HG02870 (cell line): ENCODE results near the gene NR5A1.

ENCODE experiments used
- ATAC-seq: cut with Tn5 transposase; IDR thresholded peaks from one replicate; pipeline ENCODE4 v1.9.1; 2021; ENCODE audit warnings: mild to moderate bottlenecking, moderate library complexity; ENCODE audit not compliant: unreplicated experiment

The NR5A1 gene

DNA sequence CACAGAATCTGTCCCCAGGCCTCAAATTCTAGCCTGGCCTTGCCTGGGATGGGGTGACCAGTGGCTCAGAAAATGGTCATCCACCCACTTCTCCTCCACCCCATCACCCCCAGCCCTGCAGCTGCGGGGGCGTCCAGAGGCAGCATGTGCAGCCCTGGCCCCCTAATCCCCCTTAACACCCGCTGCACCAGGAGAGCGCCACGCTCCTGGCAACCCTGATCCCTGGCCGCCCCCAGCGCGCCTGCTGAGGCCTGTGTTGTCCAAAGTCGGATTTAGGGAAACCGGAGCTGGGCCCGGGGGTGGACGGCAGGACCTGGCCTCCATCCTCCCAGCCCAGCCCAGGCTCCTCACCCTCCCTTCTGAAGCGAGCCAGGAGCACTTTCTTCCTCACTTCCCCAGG is 22.0 kb downstream of the NR5A1 start:
- ATAC-seq, result no peak

DNA sequence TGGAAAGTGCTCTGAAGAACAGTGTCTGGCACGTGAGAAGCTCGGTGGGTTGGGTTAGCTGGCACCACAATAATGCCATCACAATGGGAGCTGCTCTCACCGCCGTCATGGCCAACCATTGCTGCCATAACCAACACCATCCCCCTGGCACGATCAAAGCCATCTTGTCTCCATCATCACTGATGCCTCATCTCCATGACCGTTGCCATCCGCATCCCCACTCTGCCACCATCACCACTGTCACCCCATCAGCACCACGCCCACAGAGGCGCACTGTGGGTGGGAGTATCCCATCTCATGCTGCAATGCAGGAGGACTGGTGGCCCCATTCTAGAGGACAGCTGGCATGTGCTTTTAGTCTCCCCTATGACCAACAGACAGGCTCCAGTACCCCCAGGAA is 23.7 kb downstream of the NR5A1 start:
- ATAC-seq, result no peak

- ATAC-seq, result no peak
These were observed 24.7 kb downstream of the NR5A1 start for GRCh38 chr9:124482431-124483031.

- ATAC-seq, result no peak
These were observed 26.1 kb downstream of the NR5A1 start for GRCh38 chr9:124481115-124481514.

DNA sequence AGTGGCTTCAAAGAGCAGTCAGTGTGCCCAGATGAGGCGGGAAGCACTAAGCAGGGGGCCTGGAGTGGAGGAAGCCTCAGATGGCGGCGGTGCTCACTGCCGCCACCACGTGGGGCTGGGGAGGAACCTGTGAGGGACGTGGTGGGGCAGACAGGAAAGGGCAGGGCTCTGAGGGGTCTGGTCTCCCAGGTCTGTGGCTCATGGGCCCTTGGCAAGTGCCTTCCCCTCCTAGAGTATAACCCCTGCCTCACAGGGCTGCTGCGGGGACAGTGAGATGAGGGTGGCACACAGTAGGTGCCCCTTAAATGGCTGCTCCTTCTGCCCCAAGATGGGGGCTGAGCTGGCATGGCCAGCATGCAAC is 26.6 kb downstream of the NR5A1 start:
- no peak for ATAC-seq

- ATAC-seq, result no peak
These were observed 27.1 kb downstream of the NR5A1 start for GRCh38 chr9:124479947-124480620.

DNA sequence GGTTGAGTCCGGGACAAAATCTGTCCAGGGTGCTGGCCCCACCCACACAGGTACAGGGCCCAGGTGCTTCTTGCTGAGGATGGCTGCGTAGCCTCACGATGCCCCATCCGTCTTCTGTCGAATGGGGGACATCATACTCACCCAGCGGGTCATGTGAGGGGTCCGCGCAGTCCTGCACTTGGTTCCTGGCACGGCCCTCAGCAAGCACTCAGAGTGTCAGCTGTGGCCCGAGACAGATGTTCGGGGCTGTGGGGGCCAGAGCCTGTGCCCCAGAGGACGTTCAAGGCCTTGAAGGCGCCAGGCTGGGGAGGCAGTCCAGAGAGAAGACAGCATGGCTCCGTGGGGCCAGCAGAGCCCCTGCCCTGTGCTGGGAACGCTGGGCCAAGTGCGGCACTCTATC is 27.8 kb downstream of the NR5A1 start:
- no peak for ATAC-seq

- no peak for ATAC-seq
These were observed 28.8 kb downstream of the NR5A1 start for GRCh38 chr9:124478354-124478753.

GRCh38 chr9:124477648-124478285 is 29.4 kb downstream of the NR5A1 start:
- no peak for ATAC-seq

- ATAC-seq, result no peak
These were observed 30.0 kb downstream of the NR5A1 start for GRCh38 chr9:124477211-124477647.

DNA sequence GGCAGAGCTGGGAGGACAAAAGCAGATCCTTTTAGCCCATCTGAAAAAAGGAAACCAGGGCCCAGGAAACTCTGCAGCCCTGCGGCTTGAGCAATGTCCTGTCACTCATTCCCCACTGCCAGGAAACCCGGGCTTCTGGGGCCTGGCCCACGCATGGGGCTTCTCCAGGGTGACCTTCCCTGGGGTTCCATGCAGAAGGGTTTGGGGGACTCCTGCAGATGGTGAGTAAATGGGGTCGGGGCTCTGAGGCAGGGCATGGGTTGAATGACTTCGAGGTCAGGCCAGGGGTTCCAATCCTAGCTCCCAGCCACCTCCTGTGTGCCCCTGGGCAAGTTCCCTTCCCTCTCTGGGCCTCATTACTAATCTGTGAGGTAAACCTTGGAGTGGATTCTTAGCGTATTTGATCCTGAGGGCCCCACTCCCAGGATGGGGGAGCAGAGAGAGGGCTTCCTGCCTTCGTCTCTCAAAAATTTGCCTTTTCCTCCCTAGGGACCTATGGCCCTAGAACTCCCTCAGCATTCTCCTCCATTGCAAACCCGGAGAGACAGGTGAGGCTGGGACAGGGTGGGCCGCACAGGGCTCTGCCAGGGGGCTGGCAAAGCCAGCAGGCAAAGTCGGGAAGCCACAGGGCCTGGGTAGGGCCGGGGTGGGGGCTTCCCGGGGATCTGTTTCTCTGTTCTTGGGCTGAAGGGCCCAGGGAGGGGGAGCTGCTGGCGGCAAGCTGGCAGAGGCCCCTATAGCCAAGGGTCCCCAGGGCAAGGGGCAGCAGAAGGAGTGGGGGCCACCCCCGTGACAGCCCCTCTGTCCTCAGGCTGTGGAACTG is 31.1 kb downstream of the NR5A1 start:
- ATAC-seq, result no peak

GRCh38 chr9:124475158-124475867 is 31.9 kb downstream of the NR5A1 start:
- ATAC-seq, result no peak

- no peak for ATAC-seq
These were observed 33.0 kb downstream of the NR5A1 start for GRCh38 chr9:124474151-124474550.

- no peak for ATAC-seq
These were observed 33.9 kb downstream of the NR5A1 start for GRCh38 chr9:124473310-124473709.

- no peak for ATAC-seq
These were observed 34.4 kb downstream of the NR5A1 start for GRCh38 chr9:124472770-124473169.

DNA sequence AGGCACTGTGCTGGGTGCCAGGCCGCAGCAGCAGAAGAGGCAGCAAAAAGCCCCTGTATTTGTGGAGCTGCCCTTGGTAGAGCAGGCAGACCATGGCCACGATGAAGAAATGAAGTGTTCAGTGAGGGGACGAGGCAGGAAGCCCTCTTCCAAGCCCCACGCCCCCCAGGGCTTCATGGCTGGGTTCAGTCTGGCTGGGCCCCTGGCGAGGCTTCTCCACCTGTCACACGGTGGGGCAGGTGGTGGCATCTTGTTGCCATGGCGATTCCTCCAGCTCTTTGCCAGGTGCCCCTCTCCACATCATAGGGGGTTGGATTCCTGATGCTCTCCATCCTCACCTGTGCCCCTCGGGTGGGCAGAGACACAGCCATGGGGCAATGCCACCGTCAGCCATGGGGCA is 35.4 kb downstream of the NR5A1 start:
- no peak for ATAC-seq

GRCh38 chr9:124470726-124471125 is 36.5 kb downstream of the NR5A1 start:
- no peak for ATAC-seq

DNA sequence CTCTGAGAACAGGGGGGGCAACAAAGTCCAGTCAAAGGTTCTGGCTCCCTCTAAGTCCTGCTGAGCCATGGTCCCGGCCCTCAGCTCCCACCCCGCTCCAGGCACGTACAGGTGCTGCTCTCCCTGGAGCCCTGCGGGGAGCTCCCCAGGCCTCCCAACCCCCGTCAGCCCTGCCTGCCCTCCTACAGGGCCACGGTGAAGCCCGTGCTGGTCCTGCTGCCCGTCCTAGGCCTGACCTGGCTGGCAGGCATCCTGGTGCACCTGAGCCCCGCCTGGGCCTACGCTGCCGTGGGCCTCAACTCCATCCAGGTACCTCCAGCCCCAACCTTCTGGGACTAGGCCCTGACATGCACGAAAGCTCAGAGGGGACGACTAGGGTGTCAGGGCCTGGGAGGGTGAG is 36.9 kb downstream of the NR5A1 start:
- ATAC-seq, result no peak

DNA sequence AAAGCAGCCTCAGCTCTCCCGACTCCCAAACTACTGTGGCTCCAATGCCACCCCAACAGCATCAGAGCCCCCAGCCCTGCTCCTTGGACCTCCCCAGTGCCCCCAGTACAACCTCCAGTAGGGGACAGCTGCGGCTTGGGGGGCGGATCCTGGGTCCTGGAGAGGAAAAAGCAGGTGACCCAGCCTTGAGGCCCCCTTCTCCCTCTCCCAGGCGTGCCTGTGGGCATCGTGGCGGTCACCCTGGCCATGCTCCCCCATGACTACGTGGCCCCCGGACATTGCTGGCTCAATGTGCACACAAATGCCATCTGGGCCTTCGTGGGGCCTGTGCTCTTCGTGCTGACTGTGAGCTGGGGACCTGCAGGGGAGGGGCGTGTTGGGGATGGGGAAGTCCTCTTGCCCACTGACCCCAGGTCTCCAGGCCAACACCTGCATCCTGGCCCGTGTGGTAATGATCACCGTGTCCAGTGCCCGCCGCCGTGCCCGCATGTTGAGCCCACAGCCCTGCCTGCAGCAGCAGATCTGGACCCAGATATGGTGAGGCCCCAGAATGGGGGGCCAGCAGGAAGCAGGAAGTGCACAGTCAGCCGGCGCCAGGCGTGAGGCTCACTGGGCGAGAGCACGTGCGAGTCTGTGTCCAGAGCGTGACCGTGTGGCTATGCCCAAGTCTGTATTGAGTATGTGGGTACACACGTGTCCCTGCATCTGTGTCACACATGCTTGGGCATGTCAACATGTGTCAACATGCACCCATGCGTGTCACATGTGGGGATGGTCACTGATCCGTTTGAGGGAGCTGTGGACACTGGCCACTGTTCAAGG is 38.0 kb downstream of the NR5A1 start:
- no peak for ATAC-seq

DNA sequence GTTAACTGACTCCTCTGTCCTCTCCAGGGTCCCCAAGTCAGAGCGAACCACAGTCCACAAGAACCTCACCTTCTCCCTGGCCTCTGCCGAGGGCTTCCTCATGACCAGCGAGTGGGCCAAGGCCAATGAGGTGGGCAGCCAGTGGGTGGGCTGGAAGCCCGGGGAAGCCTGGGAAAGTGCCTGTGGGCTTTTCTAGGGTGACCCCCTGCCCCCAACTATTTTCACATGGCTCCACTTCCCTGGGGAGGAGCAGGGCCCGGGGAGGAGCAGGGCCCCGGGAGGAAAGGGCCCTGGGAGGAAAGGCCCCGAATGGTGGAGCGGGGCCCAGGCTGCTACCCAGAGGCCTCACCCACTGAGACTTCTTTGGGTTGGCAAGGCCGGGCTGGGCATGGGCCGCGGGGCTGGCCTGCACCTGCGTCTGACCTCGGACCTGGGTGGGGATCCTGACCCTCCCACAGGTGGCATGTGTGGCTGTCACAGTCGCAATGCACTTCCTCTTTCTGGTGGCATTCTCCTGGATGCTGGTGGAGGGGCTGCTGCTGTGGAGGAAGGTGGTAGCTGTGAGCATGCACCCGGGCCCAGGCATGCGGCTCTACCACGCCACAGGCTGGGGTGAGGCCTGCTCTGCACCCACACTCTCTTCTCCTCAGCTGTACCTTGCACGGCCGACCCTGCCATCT is 39.0 kb downstream of the NR5A1 start:
- no peak for ATAC-seq
